GM19035 (cell line): ENCODE results near the gene TMEM143.
"Not testable (repeated sequence)": the region's sequence is repeated elsewhere in the genome, so short reads cannot be mapped to it uniquely, and the experiment has no call there.

Source experiments
- ATAC-seq: cut with Tn5 transposase; IDR thresholded peaks from one replicate; pipeline ENCODE4 v1.9.1; 2021; ENCODE audit not compliant: unreplicated experiment

Gene TMEM143

DNA sequence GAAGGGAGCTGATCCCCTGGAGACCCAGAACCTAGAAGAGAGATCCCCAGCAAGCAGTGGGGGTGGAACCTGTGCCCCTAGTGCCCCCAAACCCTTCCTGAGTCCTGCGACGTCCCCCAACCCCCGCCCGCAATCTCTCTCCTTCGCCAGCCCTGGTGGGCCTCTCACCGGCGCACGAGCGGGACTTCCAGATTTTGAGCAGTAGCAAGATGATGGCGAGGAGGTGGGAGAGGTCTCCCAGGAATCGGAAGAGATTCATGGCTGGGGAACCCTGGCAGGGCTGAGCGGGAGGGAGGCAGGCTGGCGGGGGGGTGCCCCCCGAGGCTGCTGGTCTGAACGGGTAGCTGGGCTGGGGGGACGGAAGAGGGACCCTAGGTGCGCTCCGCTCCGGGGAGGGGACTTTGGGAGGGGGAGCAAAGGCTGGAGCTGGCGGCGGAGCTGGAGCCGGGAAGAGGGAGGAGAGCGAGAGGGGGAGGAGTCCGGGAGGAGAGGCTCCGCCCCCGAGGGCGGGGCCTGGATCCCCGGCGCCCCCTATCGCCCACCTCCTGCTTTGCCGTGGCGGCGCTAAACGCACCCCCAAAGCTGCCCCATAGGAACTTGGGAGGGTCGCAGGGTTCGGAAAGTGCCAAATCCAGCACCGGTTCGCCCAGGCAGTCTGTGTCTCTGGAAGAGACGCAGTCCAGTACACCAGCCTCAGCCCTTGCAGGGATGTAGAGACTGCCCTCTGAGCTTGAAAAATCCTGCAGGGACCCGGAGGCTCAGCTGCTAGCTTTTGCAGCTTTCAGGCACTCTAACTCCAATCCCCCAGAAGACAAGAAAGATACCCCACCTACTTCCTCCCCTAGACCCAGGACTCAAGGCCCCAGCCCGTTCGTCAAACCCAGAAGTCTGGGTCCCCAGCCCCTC lies 27.6 kb upstream of the TMEM143 start, which contains the start of gene KDELR1:
Gene KDELR1, minus strand, starts transcription at position 452 of the 906 bp plus-strand sequence. Its CDS starts 193 bp downstream, at position 259.
- peak; percentile 79 for ATAC-seq

DNA sequence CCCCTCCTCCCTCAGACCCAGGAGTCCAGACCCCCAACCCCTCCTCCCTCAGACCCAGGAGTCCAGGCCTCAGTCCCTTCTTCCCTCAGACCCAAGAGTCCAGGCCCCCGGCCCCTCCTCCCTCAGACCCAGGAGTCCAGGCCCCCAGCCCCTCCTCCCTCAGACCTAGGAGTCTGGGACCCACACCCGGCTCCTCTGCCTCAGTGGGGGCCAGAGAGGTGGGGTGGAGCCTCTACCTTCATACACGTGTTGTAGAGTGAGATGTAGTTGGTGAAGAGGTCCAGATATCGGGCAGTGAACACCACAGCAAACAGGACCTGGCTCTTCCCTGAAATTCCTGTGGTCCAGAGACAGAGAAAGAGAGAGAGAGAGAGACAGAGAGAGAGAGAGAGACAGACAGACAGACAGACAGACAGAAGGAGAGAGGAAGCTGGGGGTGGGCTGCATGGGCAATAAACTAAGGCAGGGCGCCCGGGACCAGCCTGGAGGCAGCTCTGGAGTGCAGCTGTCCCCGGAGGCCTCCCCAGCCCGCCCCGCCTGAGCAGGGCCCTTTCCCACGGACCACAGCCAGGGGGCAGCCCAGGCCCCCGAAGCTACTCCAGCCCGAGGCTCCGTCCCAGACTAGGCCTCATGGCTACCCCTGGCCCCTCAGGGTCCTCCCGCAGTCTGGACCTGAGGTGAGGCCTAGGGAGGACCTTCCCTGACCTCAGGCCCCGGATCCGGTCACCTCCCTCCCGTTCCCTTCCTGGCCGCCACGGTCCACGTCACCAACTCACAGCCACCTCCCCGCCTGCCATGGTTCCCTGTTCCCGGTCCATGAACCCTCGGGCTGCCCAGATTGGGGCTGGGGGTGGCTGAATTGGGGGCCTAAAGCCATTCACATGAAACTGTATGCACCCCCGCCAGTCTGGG lies 26.7 kb upstream of the TMEM143 start:
- no peak for ATAC-seq

DNA sequence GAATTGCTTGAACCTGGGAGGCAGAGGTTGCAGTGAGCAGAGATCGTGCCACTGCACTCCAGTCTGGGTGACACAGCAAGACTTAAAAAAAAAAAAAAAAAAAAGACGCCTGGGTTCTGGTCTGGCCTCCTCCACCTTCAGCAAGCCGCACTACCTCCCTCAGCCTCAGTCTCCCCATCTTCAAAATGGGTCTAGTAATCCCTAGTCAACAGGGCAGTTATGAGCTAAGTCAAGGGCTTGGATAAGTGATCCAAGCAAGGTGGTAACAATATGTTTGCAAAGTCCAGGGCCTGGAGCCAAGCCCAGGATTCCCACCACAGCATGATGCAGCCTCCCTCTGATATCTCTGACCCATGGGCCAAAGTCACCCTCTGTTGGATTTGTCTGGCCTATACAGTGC lies 23.2 kb upstream of the TMEM143 start:
- ATAC-seq: no peak

- no peak for ATAC-seq
Observed at GRCh38 chr19:48385461-48386087, 21.8 kb upstream of the TMEM143 start.

DNA sequence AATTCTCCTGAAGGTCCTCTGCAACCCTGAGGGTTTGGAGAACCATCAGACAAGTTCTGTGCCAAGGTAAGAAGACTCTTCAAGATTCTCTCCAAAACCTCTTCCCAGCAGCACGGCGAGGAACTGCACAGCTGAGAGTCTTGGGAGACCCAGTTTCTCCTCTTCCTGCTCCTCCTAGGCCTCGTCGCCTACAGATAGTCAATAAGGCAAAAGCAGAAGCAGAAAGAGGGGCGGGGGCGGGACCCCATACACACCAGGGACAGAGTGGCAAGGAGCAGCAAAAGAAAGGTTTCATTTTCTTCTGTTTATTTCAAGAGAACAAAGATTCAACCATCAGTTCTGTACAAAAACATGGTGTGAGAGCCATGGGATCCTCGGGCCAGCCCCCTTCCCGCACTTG lies 18.5 kb upstream of the TMEM143 start:
- no peak for ATAC-seq

DNA sequence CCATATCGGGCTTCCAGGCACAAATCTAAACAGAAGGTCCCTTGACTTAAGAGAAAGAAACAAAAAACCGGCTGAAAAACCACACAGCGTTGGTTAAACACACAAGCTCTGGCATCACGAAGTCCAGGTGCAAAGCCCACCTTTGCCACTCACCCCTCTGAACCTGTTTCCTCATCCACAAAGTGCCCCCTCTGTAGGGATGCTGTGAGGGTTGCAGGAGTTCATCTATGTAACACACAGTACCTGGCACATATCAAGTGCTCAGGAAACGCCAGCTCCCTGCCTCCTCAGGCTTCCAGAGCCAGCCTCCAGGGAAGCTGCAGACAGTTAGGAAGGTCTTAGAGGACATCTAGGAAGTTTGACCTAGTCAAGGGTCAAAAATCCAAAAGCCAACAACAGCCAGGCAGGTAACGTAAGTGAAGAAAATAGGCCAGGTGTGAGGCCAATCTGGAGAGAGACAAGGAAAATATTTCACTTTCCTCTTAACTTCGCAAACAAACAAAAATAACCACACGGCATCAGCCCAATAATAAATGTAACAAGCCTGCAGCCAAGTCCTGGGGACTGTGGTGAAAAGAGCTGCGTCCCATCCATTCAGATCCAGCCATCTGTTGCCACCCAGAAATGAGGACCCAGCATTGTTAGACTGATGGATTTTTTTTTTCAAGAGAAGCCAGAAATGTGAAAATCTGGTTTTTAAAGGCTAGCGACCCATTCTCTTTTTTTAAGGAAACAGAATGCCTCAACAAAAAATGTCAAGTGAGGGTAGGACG lies 17.6 kb upstream of the TMEM143 start:
- no peak for ATAC-seq

- ATAC-seq: no peak
Observed at GRCh38 chr19:48379058-48379457, 15.3 kb upstream of the TMEM143 start.

DNA sequence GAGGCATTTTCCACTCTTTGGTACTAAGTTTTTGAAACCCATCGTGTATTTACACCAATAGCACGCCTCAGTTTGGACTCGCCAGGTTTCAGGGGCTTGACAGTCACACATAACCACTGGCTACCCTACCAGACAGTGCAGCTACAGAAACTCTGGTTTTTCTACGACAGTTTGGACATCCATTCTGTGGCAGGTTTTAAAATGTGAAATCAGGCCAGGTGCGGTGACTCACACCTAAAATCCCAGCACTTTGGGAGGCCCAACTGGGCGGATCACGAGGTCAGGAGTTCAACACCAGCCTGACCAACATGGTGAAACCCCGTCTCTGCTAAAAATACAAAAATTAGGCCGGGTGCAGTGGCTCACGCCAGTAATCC lies 14.4 kb upstream of the TMEM143 start:
- ATAC-seq: no peak

DNA sequence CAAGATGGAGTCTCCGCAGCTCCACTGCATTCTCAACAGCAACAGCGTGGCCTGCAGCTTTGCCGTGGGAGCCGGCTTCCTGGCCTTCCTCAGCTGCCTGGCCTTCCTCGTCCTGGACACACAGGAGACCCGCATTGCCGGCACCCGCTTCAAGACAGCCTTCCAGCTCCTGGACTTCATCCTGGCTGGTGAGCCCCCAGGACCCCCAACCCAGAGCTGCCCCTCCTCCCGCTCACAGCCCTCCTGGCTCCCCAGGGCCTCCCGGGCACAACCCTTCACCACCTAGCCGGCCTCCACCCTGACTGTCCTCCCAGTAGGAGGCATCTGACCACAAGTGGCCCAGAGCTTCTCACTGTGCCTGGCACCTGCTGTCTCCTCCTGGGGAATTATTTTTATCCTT lies 9.8 kb upstream of the TMEM143 start:
- no peak for ATAC-seq

- no peak for ATAC-seq
Observed at GRCh38 chr19:48372904-48373303, 9.2 kb upstream of the TMEM143 start.

DNA sequence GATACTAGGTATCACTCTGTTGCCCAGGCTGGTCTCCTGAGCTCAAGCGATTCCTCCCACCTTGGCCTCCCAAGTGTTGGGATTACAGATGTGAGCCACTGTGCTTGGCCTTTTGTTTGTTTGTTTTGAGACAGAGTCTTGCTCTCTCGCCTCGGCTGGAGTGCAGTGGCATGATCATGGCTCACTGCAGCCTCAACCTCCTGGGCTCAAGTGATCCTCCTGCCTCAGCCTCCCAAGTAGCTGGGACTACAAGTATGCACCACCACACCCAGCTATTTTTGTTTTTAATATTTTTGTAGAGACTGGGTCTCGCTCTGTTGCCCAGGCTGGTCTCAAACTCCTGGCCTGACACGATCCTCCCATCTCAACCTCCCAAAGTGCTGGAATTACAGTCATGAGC lies 8.0 kb upstream of the TMEM143 start:
- ATAC-seq: not testable (repeated sequence)

DNA sequence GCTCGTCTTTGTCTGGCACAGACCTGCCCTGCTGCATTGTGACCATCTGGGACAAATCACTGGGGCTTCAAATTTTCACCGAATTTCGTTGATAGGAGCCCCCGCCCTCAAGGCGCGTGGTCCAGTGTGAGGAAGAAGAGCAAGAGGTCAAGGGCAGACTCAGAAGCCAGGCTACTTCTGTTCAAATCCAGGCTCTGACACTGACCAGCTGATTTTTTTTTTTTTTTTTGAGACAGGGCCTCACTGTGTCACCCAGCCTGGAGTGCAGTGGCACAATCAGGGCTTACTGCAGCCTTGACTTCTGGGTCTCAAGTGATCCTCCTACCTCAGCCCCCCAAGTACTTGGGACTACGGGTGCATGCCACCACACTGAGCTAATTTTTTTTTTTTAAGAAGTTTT lies 7.6 kb upstream of the TMEM143 start:
- ATAC-seq: no peak

DNA sequence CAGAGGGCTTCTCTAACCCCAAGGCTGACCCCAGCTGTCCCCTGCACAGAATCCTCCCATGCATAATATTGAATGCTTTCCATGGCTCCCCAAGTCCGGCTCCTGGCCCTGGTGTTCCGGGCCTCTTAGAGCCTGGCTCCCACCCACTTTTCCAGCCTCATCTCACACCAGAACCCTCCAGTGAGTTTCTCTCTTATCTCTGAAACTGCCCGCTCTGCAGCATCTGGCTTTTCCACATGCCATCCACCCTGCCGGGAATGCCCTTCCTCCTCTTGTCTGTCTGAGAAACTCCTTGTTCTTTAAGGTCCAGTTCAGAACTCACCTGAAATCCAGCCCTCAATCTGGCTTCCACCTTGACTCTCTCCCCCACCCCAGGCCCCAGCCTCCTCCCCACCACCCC lies 7.2 kb upstream of the TMEM143 start:
- ATAC-seq: no peak

DNA sequence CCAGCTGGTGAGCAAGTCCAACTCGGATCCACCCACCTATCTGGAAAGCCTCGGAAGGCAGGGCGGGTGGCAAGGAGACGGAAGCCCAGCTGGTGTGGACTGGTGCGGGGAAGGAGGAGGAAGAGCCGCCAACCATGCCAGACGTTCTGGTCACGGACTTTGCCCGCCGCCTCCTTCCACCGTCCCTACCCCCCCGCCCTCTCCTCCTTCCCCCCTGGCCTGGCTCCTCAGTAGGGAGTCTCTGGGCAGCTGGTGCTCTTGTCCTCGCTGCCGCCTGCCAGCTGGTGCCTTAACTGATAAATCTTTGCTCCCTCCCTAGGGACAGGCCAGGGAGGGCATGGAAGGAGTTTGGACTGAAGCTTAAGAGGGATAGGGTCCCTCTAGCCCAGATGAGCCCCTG lies 5.2 kb upstream of the TMEM143 start:
- no peak for ATAC-seq

DNA sequence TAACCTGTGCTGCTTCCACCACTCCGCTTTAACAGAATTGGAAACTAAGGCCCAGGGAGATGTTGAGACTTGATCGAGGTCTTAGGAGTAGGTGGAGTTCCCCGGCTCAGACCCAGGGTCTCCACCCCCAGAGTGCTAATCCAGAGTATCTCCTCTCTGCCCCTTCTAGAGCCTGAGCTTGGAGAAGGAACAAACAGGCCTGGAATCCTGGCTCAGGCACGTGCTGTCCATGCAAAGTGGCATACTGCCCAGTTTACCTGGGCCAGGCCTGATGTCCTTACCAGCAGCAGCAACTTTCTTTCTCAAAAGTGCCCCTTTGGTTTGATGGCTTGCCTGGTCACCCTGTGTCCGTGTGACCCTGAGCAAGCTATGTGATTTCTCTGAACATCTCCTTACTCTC lies 4.1 kb upstream of the TMEM143 start:
- no peak for ATAC-seq

GRCh38 chr19:48365602-48366001 lies 1.9 kb upstream of the TMEM143 start:
- ATAC-seq: no peak

- ATAC-seq: no peak
Observed at GRCh38 chr19:48364598-48365348, 1.0 kb upstream of the TMEM143 start.

GRCh38 chr19:48363500-48363809 lies 285 bp downstream of the TMEM143 start:
- ATAC-seq: peak; percentile 23

DNA sequence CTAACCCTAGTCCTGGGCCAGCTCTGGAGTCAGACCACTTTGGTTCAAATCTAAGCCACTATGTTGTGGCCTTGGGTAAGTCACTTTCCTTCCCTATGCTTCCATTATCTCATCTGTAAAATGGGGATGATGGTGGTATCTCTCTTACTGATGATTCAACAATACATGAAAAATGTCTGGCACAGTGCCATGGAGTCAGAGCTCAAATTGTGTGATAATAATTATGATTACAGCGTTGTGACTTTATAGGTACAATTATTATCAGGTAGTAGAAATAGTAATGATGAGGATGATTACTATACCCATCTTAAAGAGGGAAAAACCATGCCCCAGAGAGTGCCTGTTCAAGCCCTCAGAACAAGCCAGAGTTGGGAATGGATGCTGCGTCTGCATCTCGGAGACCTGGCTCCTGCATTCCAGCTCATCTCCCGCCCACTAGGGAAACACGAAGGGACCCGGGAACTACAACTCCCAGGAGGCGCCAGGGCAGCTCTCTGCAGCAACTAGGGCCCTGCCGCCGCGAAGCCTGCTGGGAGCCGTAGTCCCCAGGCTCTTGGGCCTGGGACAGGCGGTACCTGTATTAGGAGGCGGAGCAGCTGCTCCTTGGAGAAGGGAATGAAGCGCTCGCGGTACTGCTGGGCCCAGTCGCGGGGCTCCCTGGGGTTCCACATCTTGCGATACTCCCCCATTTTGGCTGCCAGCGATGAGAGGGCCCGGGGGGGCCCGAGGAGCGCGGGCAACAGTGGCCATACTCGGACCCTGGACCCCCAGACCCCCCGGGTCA lies 832 bp downstream of the TMEM143 start:
- ATAC-seq: peak; percentile 48
